Fibroblast of lung (primary cell): ENCODE data around the gene TIGIT. TPM values are rescaled to one million over a fixed set of nuclear protein-coding genes. Genes with fewer than 3 reads are reported as not detected.

ENCODE experiments used
- DNase-seq, 2 donors: peaks; one replicate each; pipeline versions ENCODE4 v3.0.0 to v3.0.0-alpha.2; 2010; ENCODE audit warnings: low read depth in 2 of 2
- H2AFZ ChIP-seq: 2 replicates; pipeline ENCODE4 v1.5.1; 2012; ENCODE audit warnings: low read length, control low read depth, inconsistent platforms
- H3K27ac ChIP-seq: 2 replicates; pipeline ENCODE4 v1.5.1; 2011; ENCODE audit warnings: low read length, control low read depth; ENCODE audit not compliant: insufficient read depth
- H3K27me3 ChIP-seq: 2 replicates; pipeline ENCODE4 v1.5.1; 2011; ENCODE audit warnings: mild to moderate bottlenecking, low read length; ENCODE audit not compliant: control insufficient read depth, insufficient read depth
- H3K36me3 ChIP-seq: 2 replicates; pipeline ENCODE4 v1.5.1; 2011; ENCODE audit warnings: low read length; ENCODE audit not compliant: control insufficient read depth, insufficient read depth
- H3K4me1 ChIP-seq: 2 replicates; pipeline ENCODE4 v1.5.1; 2011; ENCODE audit warnings: low read length; ENCODE audit not compliant: control insufficient read depth, insufficient read depth; ENCODE audit errors: extremely low read depth
- H3K4me2 ChIP-seq: 2 replicates; pipeline ENCODE4 v1.5.1; 2011; ENCODE audit warnings: low read length, control low read depth; ENCODE audit not compliant: insufficient read depth; ENCODE audit errors: extremely low read depth
- H3K4me3 ChIP-seq, 4 experiments: fragments of 200-600 bp in 1 of 4; sonication (generic) in 1 of 4; replicated peaks in 1 of 4; 2 replicates each; pipeline ENCODE4 v1.5.1; 2011 to 2016; ENCODE audit warnings: low read length in 4 of 4, low read depth in 3 of 4, mild to moderate bottlenecking in 3 of 4, control low read depth in 2 of 4, inconsistent platforms in 1 of 4, mixed read lengths in 1 of 4; ENCODE audit not compliant: insufficient read depth in 1 of 4; ENCODE audit errors: control extremely low read depth in 1 of 4
- H3K79me2 ChIP-seq: 2 replicates; pipeline ENCODE4 v1.5.1; 2012; ENCODE audit warnings: mild to moderate bottlenecking, low read length, inconsistent platforms; ENCODE audit not compliant: control insufficient read depth, insufficient read depth
- H3K9ac ChIP-seq: 2 replicates; pipeline ENCODE4 v1.5.1; 2011; ENCODE audit warnings: mild to moderate bottlenecking, low read length, control low read depth; ENCODE audit not compliant: insufficient read depth
- H3K9me3 ChIP-seq: 2 replicates; pipeline ENCODE4 v1.5.1; 2012; ENCODE audit warnings: low read depth, low read length; ENCODE audit not compliant: control insufficient read depth, insufficient read depth
- H4K20me1 ChIP-seq: 2 replicates; pipeline ENCODE4 v1.5.1; 2011; ENCODE audit warnings: low read length; ENCODE audit not compliant: control insufficient read depth, insufficient read depth; ENCODE audit errors: extremely low read depth
- CTCF ChIP-seq, 2 donors: IDR thresholded peaks in 1 of 2; conservative IDR thresholded peaks in 1 of 2; 1 replicate in 1 of 2; 2 replicates in 1 of 2; pipeline ENCODE4 v1.5.1; 2011 to 2012; ENCODE audit warnings: low read length in 2 of 2, control low read depth in 1 of 2, inconsistent platforms in 1 of 2, low read depth in 1 of 2, mild to moderate bottlenecking in 1 of 2
- EZH2 ChIP-seq: IDR thresholded peaks from 2 replicates; pipeline ENCODE4 v1.5.1; 2012; ENCODE audit warnings: low read length, control low read depth, mild to moderate bottlenecking; ENCODE audit errors: missing control alignments
- polyA plus RNA-seq, 2 donors: library from polyadenylated mRNA; depleted of rRNA in 1 of 2; stranded (reverse) in 1 of 2; unstranded in 1 of 2; fragments of >200 nt; gene quantifications; 2 replicates each; pipeline ENCODE4 v1.2.1, GENCODE V29; 2011 to 2012; ENCODE audit warnings: missing spikeins in 1 of 2
- total RNA-seq: library from RNA; depleted of rRNA; stranded (reverse); fragments of >200 nt; gene quantifications from 2 replicates; pipeline ENCODE4 v1.2.1, GENCODE V29; 2014

TIGIT gene
- total and polyA plus RNA-seq, 2 donors (not counting 1 experiment from before 2014, with no cell fraction given), result not detected

GRCh38 chr3:114299421-114299820 lies 5.6 kb downstream of the TIGIT start:
- H3K36me3 ChIP-seq, result no peaks in the 10 kb centered on the region
- no peaks in the 10 kb centered on the region for H3K79me2 ChIP-seq
- no peak overlapping the region for H3K4me3 ChIP-seq
- no peaks in the 10 kb centered on the region for H4K20me1 ChIP-seq
- H3K4me2 ChIP-seq, result no peak overlapping the region
- H3K4me1 ChIP-seq, result no peaks in the 10 kb centered on the region
- H3K27ac ChIP-seq, result no peak overlapping the region
- no peak overlapping the region for H3K9ac ChIP-seq
- no peak overlapping the region for H2AFZ ChIP-seq
- no peaks in the 10 kb centered on the region for H3K9me3 ChIP-seq
- TF ChIP-seq EZH2, result no peak
- TF ChIP-seq CTCF (conservative IDR thresholded peaks at IDR 0.05 in 1 of 2, IDR thresholded peaks at IDR 0.05 in 1 of 2; ENCODE audit: low read depth in 1 of 2, low read length in 2 of 2), result peak; percentile 27 to 34
- peaks cover 6% of the 10 kb centered on the region for H3K27me3 ChIP-seq
- no peak for DNase-seq

GRCh38 chr3:114299941-114300624 lies 6.3 kb downstream of the TIGIT start:
- TF ChIP-seq EZH2 (no peak), CTCF (conservative IDR thresholded peaks at IDR 0.05 in 1 of 2, IDR thresholded peaks at IDR 0.05 in 1 of 2; ENCODE audit: low read depth in 1 of 2, low read length in 2 of 2) (no peak)
- Histone ChIP-seq H3K9ac (no peak overlapping the region), H3K9me3 (no peaks in the 10 kb centered on the region), H3K27me3 (peaks cover 6% of the 10 kb centered on the region), H3K79me2 (no peaks in the 10 kb centered on the region), H3K4me1 (no peaks in the 10 kb centered on the region), H3K4me2 (no peak overlapping the region), H3K4me3 (no peak overlapping the region), H2AFZ (no peak overlapping the region), H4K20me1 (no peaks in the 10 kb centered on the region), H3K27ac (no peak overlapping the region), H3K36me3 (no peaks in the 10 kb centered on the region)
- no peak for DNase-seq

GRCh38 chr3:114307222-114307830 lies 13.5 kb downstream of the TIGIT start:
- peaks cover 2% of the 10 kb centered on the region for H4K20me1 ChIP-seq
- H2AFZ ChIP-seq, result no peak overlapping the region
- no peaks in the 10 kb centered on the region for H3K79me2 ChIP-seq
- H3K9ac ChIP-seq, result no peak overlapping the region
- H3K27me3 ChIP-seq, result peaks cover 2% of the 10 kb centered on the region
- H3K4me2 ChIP-seq, result no peak overlapping the region
- no peaks in the 10 kb centered on the region for H3K36me3 ChIP-seq
- H3K4me1 ChIP-seq, result no peaks in the 10 kb centered on the region
- no peak for DNase-seq
- no peaks in the 10 kb centered on the region for H3K9me3 ChIP-seq
- H3K27ac ChIP-seq, result no peak overlapping the region
- TF ChIP-seq EZH2 (no peak), CTCF (conservative IDR thresholded peaks at IDR 0.05 in 1 of 2, IDR thresholded peaks at IDR 0.05 in 1 of 2; ENCODE audit: low read depth in 1 of 2, low read length in 2 of 2) (no peak)
- no peak overlapping the region for H3K4me3 ChIP-seq
